ENCODE data around the gene MIXL1. TPM values are rescaled to one million over a fixed set of nuclear protein-coding genes. Genes with fewer than 3 reads are reported as not detected.

MIXL1 gene
- total and polyA plus RNA-seq, 2 experiments from 2014 or later = 0.97 to 1.0 TPM

DNA sequence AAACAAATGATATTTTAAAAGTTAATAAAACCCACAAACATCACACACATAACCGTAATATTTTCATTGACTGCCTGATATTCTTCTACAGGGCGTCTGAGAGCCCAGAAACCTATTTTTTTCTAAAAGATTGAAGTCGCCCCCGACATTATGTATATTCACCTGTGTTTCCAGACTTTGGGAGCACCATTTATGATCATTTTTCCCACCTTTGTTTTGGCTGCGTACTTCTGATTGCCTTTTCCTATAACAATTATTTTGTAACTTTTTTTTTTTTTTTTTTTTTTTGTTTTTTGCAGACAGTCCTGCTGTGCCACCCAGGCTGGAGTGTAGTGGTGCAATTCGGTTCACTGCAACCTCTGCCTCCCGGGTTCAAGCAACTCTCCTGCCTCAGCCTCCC, 36.1 kb upstream of the MIXL1 start:
- no peak overlapping the region for H3K27ac Mint-ChIP-seq

DNA sequence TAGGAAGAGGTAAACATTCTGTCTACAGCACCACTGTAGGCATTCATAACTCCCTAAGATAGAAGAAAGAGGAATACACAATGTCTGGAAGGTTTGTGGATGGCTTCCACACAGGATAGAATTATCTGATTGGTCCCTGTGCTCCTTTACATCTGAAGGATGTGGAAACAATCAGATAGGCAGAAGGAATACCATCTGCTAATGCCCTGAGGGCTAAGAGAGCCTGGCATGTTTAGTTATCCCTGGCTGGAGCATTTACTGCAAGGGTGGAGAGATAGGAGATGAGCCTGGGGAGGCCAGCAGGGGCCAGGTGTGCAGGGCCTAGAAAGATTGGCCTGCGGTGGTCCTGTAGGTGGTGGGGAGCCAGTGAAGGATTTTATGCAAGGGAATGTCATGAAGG, 28.3 kb upstream of the MIXL1 start:
- no peaks in the 10 kb centered on the region for H4K20me1 ChIP-seq (replicated peaks; ENCODE audit: insufficient read depth)
- DNase-seq (ENCODE audit: low spot score) (no peak), ATAC-seq (no peak)
- no peaks in the 10 kb centered on the region for H3K4me1 ChIP-seq (ENCODE audit: insufficient read depth)
- peak overlapping the region; percentile 78; the same call in 1 of the 2 replicates for H2AFZ ChIP-seq
- no peaks in the 10 kb centered on the region for H3K36me3 ChIP-seq (ENCODE audit: insufficient read depth)
- TF ChIP-seq ZNF114 (CRISPR knock-in tag; IDR thresholded peaks at IDR 0.05) (no peak), POLR2AphosphoS5 (IDR thresholded peaks at IDR 0.05; ENCODE audit: low read depth) (no peak), STAT1 (IDR thresholded peaks at IDR 0.05; ENCODE audit: unreplicated experiment) (no peak), ZNF331 (CRISPR knock-in tag; IDR thresholded peaks at IDR 0.05; ENCODE audit: low read depth) (no peak), NANOG (IDR thresholded peaks at IDR 0.05; ENCODE audit: borderline replicate concordance) (no peak), ZNF462 (CRISPR knock-in tag; IDR thresholded peaks at IDR 0.05) (no peak), CTCF (conservative IDR thresholded peaks at IDR 0.05; ENCODE audit: low read depth in 2 of 2) (no peak), ETS1 (IDR thresholded peaks at IDR 0.05) (no peak), EZH2phosphoT487 (IDR thresholded peaks at IDR 0.05; ENCODE audit: unreplicated experiment) (no peak), CREB1 (CRISPR knock-in tag; IDR thresholded peaks at IDR 0.05; ENCODE audit: low read depth) (no peak)
- H3K79me2 ChIP-seq (replicated peaks; ENCODE audit: insufficient read depth) = no peaks in the 10 kb centered on the region
- H3K9me3 Mint-ChIP-seq = no peaks in the 10 kb centered on the region
- H3K4me3 ChIP-seq = no peak overlapping the region
- H3K27ac Mint-ChIP-seq = no peak overlapping the region
- H3K27me3 ChIP-seq (ENCODE audit: insufficient read depth) = no peaks in the 10 kb centered on the region
- H3K9me2 ChIP-seq (ENCODE audit: insufficient read depth) = no peaks in the 10 kb centered on the region
- no peak overlapping the region for H3K4me2 ChIP-seq
- no peak overlapping the region for H3K27ac ChIP-seq (ENCODE audit: low read depth)
- no peaks in the 10 kb centered on the region for H3K4me1 Mint-ChIP-seq
- H3F3A ChIP-seq (replicated peaks; ENCODE audit: low read depth) = 0 out of 2 replicates have a peak, but pooled peaks cover 3% of the 10 kb centered on the region
- no peaks in the 10 kb centered on the region for H3K36me3 Mint-ChIP-seq (ENCODE audit: low read depth)
- H3K4me3 Mint-ChIP-seq = no peak overlapping the region
- H3K27me3 Mint-ChIP-seq (ENCODE audit: insufficient read depth, low read depth, poor library complexity) = peaks cover 4% of the 10 kb centered on the region

More for the DNA sequence above, 36.1 kb upstream of the MIXL1 start:
- Mint-ChIP-seq H3K4me1 (peaks cover 19% of the 10 kb centered on the region), H3K9me3 (no peaks in the 10 kb centered on the region), H3K27me3 (ENCODE audit: insufficient read depth, low read depth, poor library complexity) (peaks cover 2% of the 10 kb centered on the region), H3K4me3 (peak overlapping the region; percentile 89), H3K36me3 (ENCODE audit: low read depth) (no peaks in the 10 kb centered on the region; the same call in 1 of the 3 replicates)
- H3K27ac ChIP-seq (ENCODE audit: low read depth) = peak overlapping the region; percentile 93
- H3K79me2 ChIP-seq (replicated peaks; ENCODE audit: insufficient read depth) = peaks cover 38% of the 10 kb centered on the region
- ATAC-seq (no peak), DNase-seq (ENCODE audit: low spot score) (no peak)
- no peak for TF ChIP-seq EZH2 (IDR thresholded peaks at IDR 0.05; ENCODE audit: low read depth, unreplicated experiment)
- no peaks in the 10 kb centered on the region for H3K36me3 ChIP-seq (ENCODE audit: insufficient read depth)
- H3F3A ChIP-seq (replicated peaks; ENCODE audit: low read depth) = peaks cover 6% of the 10 kb centered on the region
- no peak overlapping the region; the same call in none of the 2 replicates for H2AFZ ChIP-seq
- no peaks in the 10 kb centered on the region for H3K27me3 ChIP-seq (ENCODE audit: insufficient read depth)
- H3K4me1 ChIP-seq (ENCODE audit: insufficient read depth) = peaks cover under 1% of the 10 kb centered on the region; the same call in 1 of the 2 replicates
- H3K9me2 ChIP-seq (ENCODE audit: insufficient read depth) = no peaks in the 10 kb centered on the region
- peaks cover 12% of the 10 kb centered on the region for H4K20me1 ChIP-seq (replicated peaks; ENCODE audit: insufficient read depth)
- H3K4me2 ChIP-seq = peak overlapping the region; percentile 96
- peak overlapping the region; percentile 97 for H3K4me3 ChIP-seq

Measured in GM23338 (cell line).